Breast epithelium (tissue), 3 donors: ENCODE data around the gene P2RY6.

Experiments used
- CTCF ChIP-seq, 3 donors: fragments of 450-650 bp; IDR thresholded peaks; one replicate each; pipeline ENCODE4 v1.5.1; 2016 to 2017; ENCODE audit warnings: antibody characterized with exemption in 3 of 3, mild to moderate bottlenecking in 3 of 3, moderate library complexity in 3 of 3
- POLR2A ChIP-seq: fragments of 450-650 bp; IDR thresholded peaks from one replicate; pipeline ENCODE4 v1.6.1; 2016; ENCODE audit warnings: antibody characterized with exemption, mild to moderate bottlenecking, moderate library complexity
- POLR2AphosphoS5 ChIP-seq, 3 donors: sonication (generic); formaldehyde crosslinking; IDR thresholded peaks; one replicate each; pipeline ENCODE4 v1.6.1; 2017; ENCODE audit warnings: antibody characterized with exemption in 3 of 3

DNA sequence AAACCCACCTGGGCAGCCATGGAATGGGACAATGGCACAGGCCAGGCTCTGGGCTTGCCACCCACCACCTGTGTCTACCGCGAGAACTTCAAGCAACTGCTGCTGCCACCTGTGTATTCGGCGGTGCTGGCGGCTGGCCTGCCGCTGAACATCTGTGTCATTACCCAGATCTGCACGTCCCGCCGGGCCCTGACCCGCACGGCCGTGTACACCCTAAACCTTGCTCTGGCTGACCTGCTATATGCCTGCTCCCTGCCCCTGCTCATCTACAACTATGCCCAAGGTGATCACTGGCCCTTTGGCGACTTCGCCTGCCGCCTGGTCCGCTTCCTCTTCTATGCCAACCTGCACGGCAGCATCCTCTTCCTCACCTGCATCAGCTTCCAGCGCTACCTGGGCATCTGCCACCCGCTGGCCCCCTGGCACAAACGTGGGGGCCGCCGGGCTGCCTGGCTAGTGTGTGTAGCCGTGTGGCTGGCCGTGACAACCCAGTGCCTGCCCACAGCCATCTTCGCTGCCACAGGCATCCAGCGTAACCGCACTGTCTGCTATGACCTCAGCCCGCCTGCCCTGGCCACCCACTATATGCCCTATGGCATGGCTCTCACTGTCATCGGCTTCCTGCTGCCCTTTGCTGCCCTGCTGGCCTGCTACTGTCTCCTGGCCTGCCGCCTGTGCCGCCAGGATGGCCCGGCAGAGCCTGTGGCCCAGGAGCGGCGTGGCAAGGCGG is 24.5 kb downstream of the P2RY6 start:
- TF ChIP-seq CTCF (IDR thresholded peaks at IDR 0.05) (no peak), POLR2A (no peak), POLR2AphosphoS5 (IDR thresholded peaks at IDR 0.05) (no peak)
